ENCODE measurements around the gene FKBP1C.
"Not testable (repeated sequence)": the region's sequence is repeated elsewhere in the genome, so short reads cannot be mapped to it uniquely, and the experiment has no call there.

FKBP1C gene

GRCh38 chr6:63197741-63198140 is 13.5 kb upstream of the FKBP1C start:
- no peak overlapping the region for H3K27ac ChIP-seq
- TF ChIP-seq CTCF (IDR thresholded peaks at IDR 0.05) = no peak
- DNase-seq (ENCODE audit: low spot score) = no peak
- no peak overlapping the region for H3K4me3 ChIP-seq

GRCh38 chr6:63213325-63213724 is 2.1 kb downstream of the FKBP1C start:
- no peak for TF ChIP-seq CTCF (IDR thresholded peaks at IDR 0.05)
- DNase-seq (ENCODE audit: low spot score) = no peak
- H3K4me3 ChIP-seq = no peak overlapping the region
- H3K27ac ChIP-seq = no peak overlapping the region

GRCh38 chr6:63214816-63215215 is 3.5 kb downstream of the FKBP1C start:
- TF ChIP-seq CTCF (IDR thresholded peaks at IDR 0.05) = no peak
- Histone ChIP-seq H3K4me3 (no peak overlapping the region), H3K27ac (no peak overlapping the region)
- DNase-seq (ENCODE audit: low spot score) = no peak

- no peak for TF ChIP-seq CTCF (IDR thresholded peaks at IDR 0.05)
- no peak overlapping the region for H3K4me3 ChIP-seq
- DNase-seq (ENCODE audit: low spot score) = no peak
- no peak overlapping the region for H3K27ac ChIP-seq
Measured at GRCh38 chr6:63224179-63224578, 12.9 kb downstream of the FKBP1C start.

GRCh38 chr6:63225987-63226386 is 14.7 kb downstream of the FKBP1C start:
- H3K4me3 ChIP-seq; H3K27ac ChIP-seq; DNase-seq (ENCODE audit: low spot score): not testable (repeated sequence)

- H3K27ac ChIP-seq; DNase-seq (ENCODE audit: low spot score); H3K4me3 ChIP-seq: not testable (repeated sequence)
Measured at GRCh38 chr6:63227928-63228894, 16.9 kb downstream of the FKBP1C start.

GRCh38 chr6:63230027-63230426 is 18.8 kb downstream of the FKBP1C start:
- DNase-seq (ENCODE audit: low spot score) = not testable (repeated sequence)

GRCh38 chr6:63230511-63230910 is 19.2 kb downstream of the FKBP1C start:
- not testable (repeated sequence) for H3K27ac ChIP-seq; DNase-seq (ENCODE audit: low spot score); H3K4me3 ChIP-seq

More at GRCh38 chr6:63230027-63230426, 18.8 kb downstream of the FKBP1C start:
- H3K4me3 ChIP-seq, H3K27ac ChIP-seq: not testable (repeated sequence)

- no peak for DNase-seq (ENCODE audit: low spot score)
- H3K4me3 ChIP-seq = no peak overlapping the region
- H3K27ac ChIP-seq = no peak overlapping the region
- TF ChIP-seq CTCF (IDR thresholded peaks at IDR 0.05) = no peak
Measured at GRCh38 chr6:63236398-63236817, 25.1 kb downstream of the FKBP1C start.
